Vagina (tissue), 2 donors: Measurements from ENCODE around the gene CCDC85C. TPM values are rescaled to one million over a fixed set of nuclear protein-coding genes. Genes with fewer than 3 reads are reported as not detected.

ENCODE experiments used
- DNase-seq, 2 donors: peaks; one replicate each; pipeline ENCODE4 v3.0.0-alpha.2; 2017; ENCODE audit errors: extremely low spot score in 2 of 2
- H3K27ac ChIP-seq: fragments of 200-600 bp; sonication (generic); one replicate; pipeline ENCODE4 v1.5.1; 2019
- H3K27me3 ChIP-seq: fragments of 200-600 bp; sonication (generic); one replicate; pipeline ENCODE4 v1.5.1; 2019
- H3K36me3 ChIP-seq, 2 donors: fragments of 200-600 bp; sonication (generic); one replicate each; pipeline ENCODE4 v1.5.1; 2017 to 2019
- H3K4me1 ChIP-seq: fragments of 200-600 bp; sonication (generic); one replicate; pipeline ENCODE4 v1.5.1; 2019
- H3K4me3 ChIP-seq, 2 donors: fragments of 200-600 bp; sonication (generic); 1 replicate in 1 of 2; 2 replicates in 1 of 2; pipeline ENCODE4 v1.5.1; 2016 to 2019
- H3K9me3 ChIP-seq: fragments of 200-600 bp; sonication (generic); one replicate; pipeline ENCODE4 v1.5.1; 2019
- CTCF ChIP-seq, 3 experiments: fragments of 450-650 bp in 2 of 3; fragments of 200-600 bp in 1 of 3; sonication (generic) in 1 of 3; IDR thresholded peaks; one replicate each; pipeline ENCODE4 v1.5.1; 2017 to 2019; ENCODE audit warnings: antibody characterized with exemption in 3 of 3, mild to moderate bottlenecking in 2 of 3, moderate library complexity in 2 of 3
- POLR2A ChIP-seq, 2 donors: fragments of 450-650 bp; IDR thresholded peaks; one replicate each; pipeline ENCODE4 v1.6.1; 2017; ENCODE audit warnings: antibody characterized with exemption in 2 of 2, mild to moderate bottlenecking in 2 of 2, moderate library complexity in 2 of 2
- POLR2AphosphoS5 ChIP-seq, 2 donors: sonication (generic); formaldehyde crosslinking; IDR thresholded peaks; one replicate each; pipeline ENCODE4 v1.9.0; 2017; ENCODE audit warnings: antibody characterized with exemption in 2 of 2, mild to moderate bottlenecking in 2 of 2, low read depth in 1 of 2; ENCODE audit not compliant: insufficient read depth in 1 of 2
- intact Hi-C: fragments of 100-400 bp; cut with DNase I; formaldehyde crosslinking; loops from one replicate; pipeline ENCODE4 v1.15.1; 2023
- total RNA-seq: library from RNA; depleted of rRNA; stranded (reverse); fragments of >200 nt; gene quantifications from one replicate; pipeline ENCODE4 v1.2.3, GENCODE V29; 2016

CCDC85C gene
- total RNA-seq, 1 donor from 2014 or later, result 6.9 TPM

- intact Hi-C loops, result no loop called here
- TF ChIP-seq POLR2A (IDR thresholded peaks at IDR 0.05) (no peak), POLR2AphosphoS5 (IDR thresholded peaks at IDR 0.05; ENCODE audit: insufficient read depth in 1 of 2, low read depth in 1 of 2) (no peak)
- Histone ChIP-seq H3K4me1 (no peaks in the 10 kb centered on the region), H3K27ac (no peak overlapping the region), H3K4me3 (no peak overlapping the region), H3K27me3 (no peaks in the 10 kb centered on the region), H3K36me3 (peaks cover 0 to 58% of the 10 kb centered on the region in 2 donors), H3K9me3 (no peaks in the 10 kb centered on the region)
- peak in 1 of 2 donors; percentile 42 for DNase-seq
Observed at GRCh38 chr14:99460793-99461192, 143.2 kb downstream of the CCDC85C start.

GRCh38 chr14:99459481-99460100 is 144.4 kb downstream of the CCDC85C start:
- H3K4me3 ChIP-seq, result no peak overlapping the region
- H3K4me1 ChIP-seq, result no peaks in the 10 kb centered on the region
- TF ChIP-seq POLR2A (IDR thresholded peaks at IDR 0.05) (no peak), POLR2AphosphoS5 (IDR thresholded peaks at IDR 0.05; ENCODE audit: insufficient read depth in 1 of 2, low read depth in 1 of 2) (no peak), CTCF (IDR thresholded peaks at IDR 0.05) (no peak)
- intact Hi-C loops, result no loop called here
- H3K36me3 ChIP-seq, result peaks cover 0 to 47% of the 10 kb centered on the region in 2 donors
- H3K9me3 ChIP-seq, result no peaks in the 10 kb centered on the region
- DNase-seq, result peak; percentile 54 to 55
- H3K27me3 ChIP-seq, result no peaks in the 10 kb centered on the region
- H3K27ac ChIP-seq, result no peak overlapping the region

- Histone ChIP-seq H3K36me3 (peaks cover under 1 to 53% of the 10 kb centered on the region in 2 donors), H3K4me1 (no peaks in the 10 kb centered on the region), H3K27me3 (no peaks in the 10 kb centered on the region), H3K4me3 (no peak overlapping the region), H3K9me3 (no peaks in the 10 kb centered on the region), H3K27ac (no peak overlapping the region)
- intact Hi-C loops, result no loop called here
- DNase-seq, result no peak
- TF ChIP-seq CTCF (IDR thresholded peaks at IDR 0.05) (no peak), POLR2A (IDR thresholded peaks at IDR 0.05) (no peak), POLR2AphosphoS5 (IDR thresholded peaks at IDR 0.05; ENCODE audit: insufficient read depth in 1 of 2, low read depth in 1 of 2) (no peak)
Observed at GRCh38 chr14:99454246-99454645, 149.8 kb downstream of the CCDC85C start.

GRCh38 chr14:99452968-99453367 is 151.0 kb downstream of the CCDC85C start:
- no peak for DNase-seq
- H3K27ac ChIP-seq, result no peak overlapping the region
- peaks cover 4% of the 10 kb centered on the region for H3K4me1 ChIP-seq
- H3K27me3 ChIP-seq, result no peaks in the 10 kb centered on the region
- H3K36me3 ChIP-seq, result peaks cover 6 to 58% of the 10 kb centered on the region in 2 donors
- no peak overlapping the region for H3K4me3 ChIP-seq
- TF ChIP-seq POLR2A (IDR thresholded peaks at IDR 0.05), result no peak
- no peak for TF ChIP-seq CTCF (IDR thresholded peaks at IDR 0.05)
- TF ChIP-seq POLR2AphosphoS5 (IDR thresholded peaks at IDR 0.05; ENCODE audit: insufficient read depth in 1 of 2, low read depth in 1 of 2), result no peak
- intact Hi-C loops, result no loop called here
- no peaks in the 10 kb centered on the region for H3K9me3 ChIP-seq

GRCh38 chr14:99451234-99451633 is 152.8 kb downstream of the CCDC85C start:
- TF ChIP-seq CTCF (IDR thresholded peaks at IDR 0.05) (no peak), POLR2A (IDR thresholded peaks at IDR 0.05) (no peak), POLR2AphosphoS5 (IDR thresholded peaks at IDR 0.05; ENCODE audit: insufficient read depth in 1 of 2, low read depth in 1 of 2) (no peak)
- Histone ChIP-seq H3K9me3 (no peaks in the 10 kb centered on the region), H3K4me1 (peaks cover 11% of the 10 kb centered on the region), H3K27ac (no peak overlapping the region), H3K4me3 (no peak overlapping the region), H3K36me3 (peaks cover 6 to 49% of the 10 kb centered on the region in 2 donors), H3K27me3 (no peaks in the 10 kb centered on the region)
- DNase-seq, result no peak
- intact Hi-C loops, result no loop called here
